8988T (cell line): ENCODE measurements around the gene CCSAP.
"Not testable (repeated sequence)": the region's sequence is repeated elsewhere in the genome, so short reads cannot be mapped to it uniquely, and the experiment has no call there.

ENCODE experiments used
- DNase-seq: peaks from one replicate; pipeline ENCODE4 v3.0.0; 2011

The CCSAP gene

GRCh38 chr1:229325401-229325800 is 17.4 kb downstream of the CCSAP start:
- DNase-seq = no peak

DNA sequence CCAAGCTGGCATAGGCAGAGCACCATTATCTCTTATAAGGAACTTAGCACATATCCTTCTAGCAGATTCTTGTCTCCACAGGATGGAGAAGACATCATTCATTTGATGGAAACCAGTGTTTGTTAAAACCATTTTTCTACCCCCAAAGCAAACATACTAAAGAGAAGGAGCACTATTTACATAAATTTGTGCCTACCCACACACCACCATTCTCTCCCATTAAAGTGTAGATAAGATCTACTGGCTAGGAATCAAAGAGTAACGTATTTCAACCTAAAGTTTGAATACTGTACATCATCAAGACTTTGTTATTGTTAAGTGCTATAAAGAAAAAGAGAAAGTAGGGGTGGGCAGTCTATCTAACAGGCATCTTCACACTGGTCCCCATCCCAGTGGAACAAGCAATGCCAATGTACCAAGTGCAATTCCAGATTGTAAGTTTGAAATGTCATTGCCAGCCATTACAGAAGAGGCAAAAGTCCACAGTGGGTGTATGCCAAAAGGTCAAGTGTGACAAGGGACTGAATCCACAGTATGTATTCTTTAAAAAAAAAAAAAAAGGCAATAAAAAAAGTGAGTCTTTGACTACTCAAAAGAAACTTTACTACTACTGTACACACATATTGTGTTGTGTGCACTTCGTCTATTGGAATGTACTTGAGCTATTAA is 18.8 kb downstream of the CCSAP start:
- no peak for DNase-seq

GRCh38 chr1:229323201-229323600 is 19.6 kb downstream of the CCSAP start:
- DNase-seq = no peak

DNA sequence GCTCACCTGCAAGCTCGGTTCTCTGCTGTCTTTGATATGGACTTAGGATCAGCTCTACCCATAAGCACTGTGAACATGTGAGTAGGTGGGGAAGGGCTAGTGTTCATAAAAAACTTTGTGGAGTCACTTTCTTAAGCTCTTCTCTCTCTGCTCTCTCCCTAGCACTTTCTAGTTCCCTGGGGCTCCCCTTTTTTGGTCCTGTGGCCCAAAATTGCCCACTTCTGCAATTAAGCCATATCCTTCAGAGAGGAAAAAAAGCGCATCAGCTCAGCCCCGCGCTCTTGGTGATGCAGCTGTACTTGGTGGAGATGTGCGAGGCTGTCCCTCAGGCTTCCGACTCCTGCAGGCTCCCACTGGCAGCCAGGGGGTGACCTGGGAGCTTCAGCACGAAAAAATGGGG is 23.4 kb downstream of the CCSAP start:
- DNase-seq = no peak

GRCh38 chr1:229318056-229318455 is 24.8 kb downstream of the CCSAP start:
- no peak for DNase-seq

GRCh38 chr1:229316166-229316565 is 26.7 kb downstream of the CCSAP start:
- DNase-seq = no peak

- no peak for DNase-seq
Observed at GRCh38 chr1:229310833-229311232, 32.0 kb downstream of the CCSAP start.

DNA sequence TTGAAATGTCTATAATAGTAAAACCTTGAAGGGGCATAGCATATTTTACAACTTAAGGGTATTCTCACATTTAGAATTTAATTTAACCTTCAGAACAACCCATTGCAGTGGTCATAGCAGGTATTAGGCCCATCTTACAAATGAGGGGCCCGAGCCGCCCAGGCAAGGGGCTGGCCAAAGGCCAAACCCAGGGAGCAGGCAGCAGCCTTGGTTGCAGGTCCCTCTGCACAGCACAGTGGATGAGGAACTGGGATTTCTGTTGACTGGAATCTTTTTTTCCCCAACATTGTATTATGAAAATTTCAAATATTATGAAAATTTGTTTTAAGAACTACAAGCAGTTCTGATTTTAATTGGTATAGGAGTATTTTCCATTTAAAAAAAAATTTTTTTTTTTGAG is 33.2 kb downstream of the CCSAP start:
- DNase-seq = no peak

DNA sequence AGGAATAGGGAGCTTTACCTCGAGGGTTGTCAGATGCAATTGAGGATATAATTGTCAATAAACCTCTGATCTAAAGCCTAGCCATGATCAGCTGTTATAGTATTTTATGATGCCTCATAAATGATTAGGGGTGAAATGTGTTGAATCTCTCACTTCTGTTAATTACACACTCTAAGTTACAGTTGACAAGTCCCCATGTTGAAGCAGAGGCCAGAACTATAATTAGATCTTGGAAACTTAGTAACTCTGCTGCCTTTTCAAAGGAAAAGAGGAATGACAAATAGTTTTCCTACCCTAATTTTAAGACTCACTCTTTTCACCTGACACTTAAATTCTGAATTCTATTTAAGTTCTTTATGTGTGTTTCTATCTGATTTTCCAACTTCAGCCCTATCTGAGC is 33.8 kb downstream of the CCSAP start:
- no peak for DNase-seq

DNA sequence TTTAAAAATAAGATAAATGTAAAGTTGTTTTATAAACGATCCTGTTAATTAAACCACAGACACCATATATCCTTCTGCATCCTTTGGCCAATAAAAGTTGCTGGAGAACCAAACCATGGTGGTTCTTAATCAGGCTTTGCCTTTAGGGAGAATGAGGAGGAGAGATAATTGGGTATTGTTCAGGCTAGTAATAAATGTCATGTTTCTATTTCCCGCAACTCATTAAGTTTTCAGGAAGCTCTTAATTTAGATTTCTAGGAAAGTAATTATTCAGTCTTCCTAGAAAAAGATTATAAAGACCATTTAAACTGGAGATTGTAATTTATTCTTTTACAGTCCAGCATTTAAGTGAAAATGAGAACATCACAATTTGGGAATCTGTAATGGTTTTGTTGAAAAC is 37.5 kb downstream of the CCSAP start:
- no peak for DNase-seq

DNA sequence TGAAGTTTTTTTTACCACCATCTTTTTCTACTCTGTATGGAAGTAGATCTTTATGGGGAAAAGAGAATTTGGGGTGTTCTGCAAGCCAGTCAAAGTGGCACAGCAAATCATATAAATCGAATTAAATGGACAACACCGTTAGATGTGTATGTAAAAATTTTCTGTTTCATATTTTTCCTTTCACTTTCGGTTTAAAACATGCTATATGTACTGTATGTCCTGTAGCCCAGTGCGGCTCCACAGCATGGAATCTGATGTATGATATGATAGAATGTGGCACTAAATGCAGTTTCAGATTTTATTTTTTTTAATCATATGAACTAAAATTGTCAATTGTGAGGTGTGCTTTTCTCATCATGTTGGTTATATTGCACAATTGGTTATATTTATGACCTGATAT is 39.0 kb downstream of the CCSAP start:
- no peak for DNase-seq

DNA sequence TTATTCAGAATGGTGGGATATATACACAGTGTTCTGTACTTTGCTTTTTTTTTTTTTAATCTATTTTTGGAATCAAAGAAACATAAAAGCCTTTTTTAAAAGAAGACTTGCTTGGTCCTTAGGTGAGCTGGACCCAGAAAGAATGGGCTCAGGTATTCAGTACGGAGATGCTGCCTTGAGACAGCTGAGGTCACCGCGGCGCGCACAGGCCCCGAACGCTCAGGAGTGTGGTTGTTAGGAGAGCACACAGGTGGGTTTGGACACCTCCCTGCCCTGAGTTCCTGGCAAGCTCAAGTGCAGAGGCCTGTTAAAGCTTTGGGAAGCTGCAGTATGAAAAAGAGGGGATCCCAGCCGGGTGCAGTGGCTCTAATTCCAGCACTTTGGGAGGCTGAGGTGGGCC is 40.1 kb downstream of the CCSAP start:
- no peak for DNase-seq

DNA sequence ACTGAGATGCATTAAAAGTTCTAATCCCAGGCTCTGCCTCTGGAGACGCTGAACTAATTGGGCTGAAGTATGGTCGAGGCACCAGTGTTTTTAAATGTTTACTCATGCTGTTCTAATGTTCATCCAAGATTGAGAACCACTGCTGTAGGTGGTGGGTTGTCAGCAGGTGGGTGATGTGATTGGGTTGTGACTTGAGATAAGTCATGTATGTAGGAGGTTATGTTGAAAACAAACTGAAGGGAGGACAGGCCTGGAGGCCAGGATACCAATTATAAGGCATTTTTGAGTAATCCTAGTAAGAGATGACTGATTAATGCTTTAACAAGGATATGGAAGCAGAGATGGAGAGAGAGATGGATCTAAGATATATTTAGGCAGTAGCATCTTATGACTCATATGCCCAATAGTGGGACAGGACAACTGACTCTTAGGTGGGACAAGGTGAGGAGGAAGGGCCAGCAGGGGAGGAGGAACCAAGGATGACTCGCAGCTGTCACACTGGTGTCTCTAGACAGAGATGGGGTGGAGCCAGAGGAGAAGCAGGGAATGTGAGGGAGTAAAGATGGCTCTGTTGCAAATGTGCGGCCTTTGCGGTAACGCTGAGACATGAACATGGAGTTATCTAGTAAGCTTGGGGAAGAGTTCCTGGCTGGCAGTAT is 42.6 kb downstream of the CCSAP start:
- DNase-seq = no peak

GRCh38 chr1:229298887-229299503 is 43.9 kb downstream of the CCSAP start:
- DNase-seq = no peak

- no peak for DNase-seq
Observed at GRCh38 chr1:229298420-229298819, 44.4 kb downstream of the CCSAP start.

- DNase-seq = no peak
Observed at GRCh38 chr1:229297746-229298145, 45.1 kb downstream of the CCSAP start.

DNA sequence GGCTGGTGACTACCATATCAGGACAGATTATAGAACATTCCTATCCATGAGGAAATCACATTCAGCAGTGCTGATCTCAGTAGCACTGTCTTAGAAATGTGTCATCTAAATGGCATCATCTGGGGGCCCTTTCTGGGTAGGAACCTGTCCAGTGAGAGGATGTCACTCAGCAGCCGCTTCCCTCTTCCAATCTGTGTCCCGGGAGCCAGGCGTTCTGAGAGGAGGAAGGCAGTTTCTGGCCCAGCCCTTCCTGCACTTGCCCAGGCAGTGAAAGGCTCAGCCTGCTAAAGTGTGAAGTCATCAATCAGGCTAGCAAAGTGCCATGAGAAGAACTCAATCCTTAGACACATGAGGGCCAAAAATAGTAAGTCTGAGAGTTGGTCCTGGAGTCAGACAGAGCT is 46.3 kb downstream of the CCSAP start:
- DNase-seq = no peak

DNA sequence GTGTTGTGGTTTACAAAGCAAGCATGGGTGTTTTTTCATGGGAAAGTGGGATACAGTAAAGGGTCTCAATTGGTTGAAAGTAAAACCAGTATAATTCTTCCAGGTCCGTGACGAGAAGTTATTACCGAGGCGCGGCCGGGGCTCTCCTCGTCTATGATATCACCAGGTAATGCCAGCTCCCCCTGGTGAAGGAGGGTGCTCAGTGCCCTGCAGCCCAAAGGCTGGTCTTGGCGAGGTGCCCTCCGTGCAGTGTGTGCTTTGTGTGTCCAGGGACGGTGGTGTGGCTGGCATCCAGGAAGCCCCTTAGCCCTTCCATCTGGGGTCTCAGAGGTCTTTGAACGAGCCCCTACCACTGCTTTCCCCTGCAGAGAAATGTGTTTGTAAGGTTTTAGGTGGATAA is 47.1 kb downstream of the CCSAP start:
- DNase-seq = no peak

- DNase-seq = no peak
Observed at GRCh38 chr1:229293528-229294204, 49.2 kb downstream of the CCSAP start.

GRCh38 chr1:229291686-229292085 is 51.2 kb downstream of the CCSAP start:
- DNase-seq = not testable (repeated sequence)

DNA sequence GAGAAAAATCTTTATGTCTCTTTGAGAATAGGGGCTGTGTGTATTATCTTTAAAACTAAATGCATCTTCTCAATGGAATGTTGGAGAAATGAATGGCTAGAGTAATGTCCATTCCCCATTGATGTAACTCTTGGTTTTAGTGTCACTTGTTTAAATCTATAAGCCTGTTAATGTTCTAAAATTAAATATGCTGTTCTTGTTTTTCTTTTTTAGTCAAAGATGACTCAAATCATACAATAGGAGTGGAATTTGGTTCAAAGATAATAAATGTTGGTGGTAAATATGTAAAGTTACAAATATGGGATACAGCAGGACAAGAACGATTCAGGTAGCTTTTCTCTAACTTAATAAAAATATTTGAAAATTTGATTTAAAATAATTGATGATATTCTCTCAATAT is 54.3 kb downstream of the CCSAP start:
- DNase-seq = no peak

DNA sequence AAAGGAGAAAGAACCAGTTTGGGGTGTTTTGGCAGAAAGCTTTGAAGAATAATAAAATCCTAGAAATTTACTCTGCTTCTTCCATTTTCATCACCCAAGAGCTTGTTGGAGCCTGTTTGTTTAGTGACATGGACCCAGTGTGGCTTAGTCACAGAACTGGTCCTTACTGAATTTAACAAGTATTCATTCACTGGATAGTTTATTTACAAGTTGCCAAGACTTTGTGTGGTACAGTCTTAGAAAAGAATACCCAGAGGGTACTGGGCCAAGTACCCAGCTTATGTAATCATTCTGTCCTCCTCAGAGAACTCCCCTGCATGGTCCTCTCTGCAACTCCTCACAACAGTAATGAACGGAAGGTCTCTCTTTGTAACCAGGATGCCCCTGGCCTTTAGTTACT is 55.6 kb downstream of the CCSAP start:
- no peak for DNase-seq

DNA sequence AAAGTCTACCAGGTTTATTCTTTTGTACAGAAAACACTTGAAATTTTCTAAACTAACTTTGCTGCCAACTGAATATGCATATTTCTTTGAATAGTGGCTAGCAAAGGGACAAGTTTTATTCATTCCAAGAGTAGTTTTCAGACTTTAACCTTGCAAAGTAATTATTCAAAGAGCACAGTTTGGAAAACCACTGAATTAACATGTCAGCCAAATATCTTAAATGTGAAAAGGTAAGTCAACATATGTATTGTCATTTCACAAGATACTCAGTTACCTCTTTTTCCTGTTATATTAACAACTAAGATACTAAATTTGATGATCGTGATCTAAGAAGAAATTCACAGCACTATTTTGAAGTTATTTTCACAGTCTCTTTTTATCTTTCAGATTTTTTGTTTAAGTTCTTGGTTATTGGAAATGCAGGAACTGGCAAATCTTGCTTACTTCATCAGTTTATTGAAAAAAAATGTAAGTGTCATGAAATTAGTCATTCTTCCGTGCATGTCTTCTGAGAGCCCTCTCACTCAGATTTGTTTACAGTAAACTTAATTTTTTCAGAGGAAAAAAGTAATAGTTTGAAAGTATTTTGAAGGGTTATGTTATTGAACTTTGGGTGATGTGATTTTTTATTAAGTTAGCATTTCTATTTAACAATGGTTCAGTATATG is 56.6 kb downstream of the CCSAP start:
- no peak for DNase-seq
